Kidney epithelial cell (primary cell): ENCODE data around the gene C11orf16. TPM values are rescaled to one million over a fixed set of nuclear protein-coding genes. Genes with fewer than 3 reads are reported as not detected.
A peak's percentile ranks its signal among the peaks of the same experiment; 100 is the strongest.

Experiments used
- DNase-seq: peaks from one replicate; pipeline ENCODE4 v3.0.0-alpha.2; 2010; ENCODE audit warnings: low read depth
- H3K27me3 ChIP-seq: 2 replicates; pipeline ENCODE4 v1.6.0; 2011; ENCODE audit warnings: low read length; ENCODE audit not compliant: control insufficient read depth, insufficient read depth
- H3K36me3 ChIP-seq: 2 replicates; pipeline ENCODE4 v1.5.1; 2011; ENCODE audit warnings: low read length; ENCODE audit not compliant: control insufficient read depth, insufficient read depth
- H3K4me3 ChIP-seq: 2 replicates; pipeline ENCODE4 v1.5.1; 2011; ENCODE audit warnings: low read depth, mild to moderate bottlenecking, control low read depth, low read length
- CTCF ChIP-seq: IDR thresholded peaks from 2 replicates; pipeline ENCODE4 v1.5.1; 2011; ENCODE audit warnings: mild to moderate bottlenecking, moderate library complexity, low read length, control low read depth, inconsistent platforms; ENCODE audit not compliant: insufficient read depth, poor library complexity, severe bottlenecking
- total RNA-seq: library from RNA; depleted of rRNA; stranded (reverse); fragments of >200 nt; gene quantifications from 2 replicates; pipeline ENCODE4 v1.2.3, GENCODE V29; 2015

C11orf16 gene
- total RNA-seq, 1 donor from 2014 or later = not detected

- no peak for DNase-seq
- Histone ChIP-seq H3K27me3 (no peaks in the 10 kb centered on the region), H3K36me3 (no peaks in the 10 kb centered on the region), H3K4me3 (no peak overlapping the region)
- TF ChIP-seq CTCF = no peak
Observed at GRCh38 chr11:8967184-8967583, 34.4 kb upstream of the C11orf16 start.

- DNase-seq = peak; percentile 42
- peak within 1 kb of the TSS; percentile 69 for H3K4me3 ChIP-seq
- no peaks in the 10 kb centered on the region for H3K27me3 ChIP-seq
- no peak for TF ChIP-seq CTCF
- H3K36me3 ChIP-seq = no peaks in the 10 kb centered on the region
Observed at GRCh38 chr11:8964324-8965320, 31.9 kb upstream of the C11orf16 start, which contains the start of gene TMEM9B. TSS of gene TMEM9B (minus strand) at chr11:8964442. CDS start at chr11:8964313, 129 bp downstream.

- Histone ChIP-seq H3K27me3 (no peaks in the 10 kb centered on the region), H3K4me3 (peak overlapping the region; percentile 69), H3K36me3 (no peaks in the 10 kb centered on the region)
- no peak for TF ChIP-seq CTCF
- DNase-seq = peak; percentile 43
Observed at GRCh38 chr11:8963569-8964323, 31.0 kb upstream of the C11orf16 start.

- Histone ChIP-seq H3K36me3 (no peaks in the 10 kb centered on the region), H3K4me3 (no peak overlapping the region), H3K27me3 (no peaks in the 10 kb centered on the region)
- no peak for TF ChIP-seq CTCF
- no peak for DNase-seq
Observed at GRCh38 chr11:8962841-8963240, 30.1 kb upstream of the C11orf16 start.

- no peaks in the 10 kb centered on the region for H3K36me3 ChIP-seq
- H3K27me3 ChIP-seq = no peaks in the 10 kb centered on the region
- no peak for DNase-seq
- TF ChIP-seq CTCF = no peak
- H3K4me3 ChIP-seq = no peak overlapping the region
Observed at GRCh38 chr11:8961401-8961800, 28.7 kb upstream of the C11orf16 start.
